Body of pancreas (tissue), 4 donors: ENCODE data around the gene DUSP3. TPM values are rescaled to one million over a fixed set of nuclear protein-coding genes. Genes with fewer than 3 reads are reported as not detected.

Source experiments
- ATAC-seq: fragments of 150-250 bp; one replicate; pipeline ENCODE4 v1.9.1; 2016
- DNase-seq, 4 donors: peaks; one replicate each; pipeline ENCODE4 v3.0.0-alpha.2; 2019
- H3K27ac ChIP-seq, 4 donors: fragments of 200-600 bp; sonication (generic); 1 replicate in 3 of 4; 2 replicates in 1 of 4; pipeline versions ENCODE4 v1.5.1 to v1.6.1; 2016 to 2019; ENCODE audit warnings: mild to moderate bottlenecking in 1 of 4, mixed read lengths in 1 of 4, moderate library complexity in 1 of 4
- H3K27me3 ChIP-seq, 2 donors: fragments of 200-600 bp; sonication (generic); one replicate each; pipeline ENCODE4 v1.6.0; 2016; ENCODE audit warnings: mild to moderate bottlenecking in 1 of 2
- H3K36me3 ChIP-seq, 2 donors: fragments of 200-600 bp; sonication (generic); replicated peaks in 1 of 2; 2 replicates each; pipeline ENCODE4 v1.5.1; 2016; ENCODE audit warnings: low read depth in 2 of 2; ENCODE audit not compliant: insufficient read depth in 1 of 2
- H3K4me1 ChIP-seq: fragments of 200-600 bp; sonication (generic); one replicate; pipeline ENCODE4 v1.6.0; 2016
- H3K4me3 ChIP-seq, 2 donors: fragments of 200-600 bp; sonication (generic); 1 replicate in 1 of 2; 2 replicates in 1 of 2; pipeline ENCODE4 v1.5.1; 2016 to 2019
- H3K9me3 ChIP-seq, 3 donors: fragments of 200-600 bp; sonication (generic); 1 replicate in 2 of 3; 2 replicates in 1 of 3; pipeline ENCODE4 v1.5.1; 2016
- POLR2A ChIP-seq, 3 donors: fragments of 450-650 bp; IDR thresholded peaks; one replicate each; pipeline ENCODE4 v1.6.1; 2016; ENCODE audit warnings: antibody characterized with exemption in 3 of 3, mild to moderate bottlenecking in 2 of 3
- WGBS, 2 donors: methylation state at CpG; one replicate each; pipeline ENCODE4 v1.1.5; 2017; 5-methylcytosine and 5-hydroxymethylcytosine counted together
- intact Hi-C: fragments of 100-400 bp; cut with DNase I; formaldehyde crosslinking; loops from one replicate; pipeline ENCODE4 v1.15.1; 2023
- total RNA-seq, 2 donors: library from RNA; depleted of rRNA; stranded (reverse); fragments of >200 nt; gene quantifications; one replicate each; pipeline ENCODE4 v1.1.0, GENCODE V29; 2016
- TF ChIP-seq, protein P1 (sequence below), 7 experiments: fragments of 450-650 bp in 4 of 7; fragments of 200-600 bp in 3 of 7; sonication (generic) in 3 of 7; IDR thresholded peaks; one replicate each; pipeline ENCODE4 v1.5.1; 2016 to 2019; ENCODE audit warnings: antibody characterized with exemption in 7 of 7

Gene DUSP3
- total RNA-seq, 2 donors from 2014 or later: 32.2 to 54.1 TPM

GRCh38 chr17:43772877-43773648 lies 5.7 kb downstream of the DUSP3 start:
- no peak for ATAC-seq
- H3K36me3 ChIP-seq: peaks cover 0 to 21% of the 10 kb centered on the region in 2 donors
- no peak overlapping the region for H3K4me3 ChIP-seq
- H3K9me3 ChIP-seq: no peaks in the 10 kb centered on the region
- 64 to 75% methylated on average over 10 of the region's 10 CpGs for WGBS, 2 donors
- no peaks in the 10 kb centered on the region for H3K27me3 ChIP-seq
- intact Hi-C loops: no loop called here
- TF ChIP-seq, protein P1, sequence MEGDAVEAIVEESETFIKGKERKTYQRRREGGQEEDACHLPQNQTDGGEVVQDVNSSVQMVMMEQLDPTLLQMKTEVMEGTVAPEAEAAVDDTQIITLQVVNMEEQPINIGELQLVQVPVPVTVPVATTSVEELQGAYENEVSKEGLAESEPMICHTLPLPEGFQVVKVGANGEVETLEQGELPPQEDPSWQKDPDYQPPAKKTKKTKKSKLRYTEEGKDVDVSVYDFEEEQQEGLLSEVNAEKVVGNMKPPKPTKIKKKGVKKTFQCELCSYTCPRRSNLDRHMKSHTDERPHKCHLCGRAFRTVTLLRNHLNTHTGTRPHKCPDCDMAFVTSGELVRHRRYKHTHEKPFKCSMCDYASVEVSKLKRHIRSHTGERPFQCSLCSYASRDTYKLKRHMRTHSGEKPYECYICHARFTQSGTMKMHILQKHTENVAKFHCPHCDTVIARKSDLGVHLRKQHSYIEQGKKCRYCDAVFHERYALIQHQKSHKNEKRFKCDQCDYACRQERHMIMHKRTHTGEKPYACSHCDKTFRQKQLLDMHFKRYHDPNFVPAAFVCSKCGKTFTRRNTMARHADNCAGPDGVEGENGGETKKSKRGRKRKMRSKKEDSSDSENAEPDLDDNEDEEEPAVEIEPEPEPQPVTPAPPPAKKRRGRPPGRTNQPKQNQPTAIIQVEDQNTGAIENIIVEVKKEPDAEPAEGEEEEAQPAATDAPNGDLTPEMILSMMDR (IDR thresholded peaks at IDR 0.05): no peak
- TF ChIP-seq POLR2A (IDR thresholded peaks at IDR 0.05): no peak
- H3K4me1 ChIP-seq: peaks cover 38% of the 10 kb centered on the region
- DNase-seq: peak in 1 of 4 donors; percentile 71
- H3K27ac ChIP-seq: peak overlapping the region in 3 of 4 donors; percentile 15 to 42 (median 31)

GRCh38 chr17:43771463-43771862 lies 7.3 kb downstream of the DUSP3 start:
- intact Hi-C loops: no loop called here
- DNase-seq: no peak
- H3K27ac ChIP-seq: no peak overlapping the region
- no peaks in the 10 kb centered on the region for H3K27me3 ChIP-seq
- H3K9me3 ChIP-seq: no peaks in the 10 kb centered on the region
- WGBS, 2 donors: 87 to 89% methylated on average over 9 of the region's 9 CpGs
- ATAC-seq: no peak
- H3K36me3 ChIP-seq: peaks cover 0 to 21% of the 10 kb centered on the region in 2 donors
- H3K4me1 ChIP-seq: peaks cover 22% of the 10 kb centered on the region
- no peak overlapping the region for H3K4me3 ChIP-seq
- TF ChIP-seq POLR2A (IDR thresholded peaks at IDR 0.05): no peak
- TF ChIP-seq, protein P1 (IDR thresholded peaks at IDR 0.05): no peak

- TF ChIP-seq POLR2A (IDR thresholded peaks at IDR 0.05): no peak
- TF ChIP-seq, protein P1 (IDR thresholded peaks at IDR 0.05): no peak
- peaks cover 0 to 21% of the 10 kb centered on the region in 2 donors for H3K36me3 ChIP-seq
- WGBS, 2 donors: 80 to 89% methylated on average over 2 of the region's 2 CpGs
Observed at GRCh38 chr17:43770957-43771356, 7.8 kb downstream of the DUSP3 start.

GRCh38 chr17:43769859-43770258 lies 8.9 kb downstream of the DUSP3 start:
- DNase-seq: no peak
- WGBS, 2 donors: 95 to 96% methylated on average over 11 of the region's 11 CpGs
- Histone ChIP-seq H3K27me3 (no peaks in the 10 kb centered on the region), H3K4me1 (peaks cover 19% of the 10 kb centered on the region), H3K4me3 (no peak overlapping the region), H3K27ac (no peak overlapping the region), H3K36me3 (peaks cover 0 to 21% of the 10 kb centered on the region in 2 donors), H3K9me3 (no peaks in the 10 kb centered on the region)
- TF ChIP-seq POLR2A (IDR thresholded peaks at IDR 0.05): no peak
- ATAC-seq: no peak
- intact Hi-C loops: no loop called here

More at GRCh38 chr17:43770957-43771356, 7.8 kb downstream of the DUSP3 start:
- H3K27ac ChIP-seq: no peak overlapping the region
- intact Hi-C loops: no loop called here
- H3K4me1 ChIP-seq: peaks cover 19% of the 10 kb centered on the region
- H3K27me3 ChIP-seq: no peaks in the 10 kb centered on the region
- DNase-seq (no peak), ATAC-seq (no peak)
- H3K9me3 ChIP-seq: no peaks in the 10 kb centered on the region
- no peak overlapping the region for H3K4me3 ChIP-seq

GRCh38 chr17:43769426-43769825 lies 9.4 kb downstream of the DUSP3 start:
- Histone ChIP-seq H3K27me3 (no peaks in the 10 kb centered on the region), H3K4me3 (no peak overlapping the region), H3K9me3 (no peaks in the 10 kb centered on the region), H3K27ac (no peak overlapping the region), H3K36me3 (peaks cover 0 to 21% of the 10 kb centered on the region in 2 donors), H3K4me1 (peaks cover 19% of the 10 kb centered on the region)
- WGBS, 2 donors: 89 to 95% methylated on average over 8 to 16 of the region's 16 CpGs
- ATAC-seq (no peak), DNase-seq (no peak)
- intact Hi-C loops: no loop called here
- TF ChIP-seq POLR2A (IDR thresholded peaks at IDR 0.05): no peak
- TF ChIP-seq, protein P1 (IDR thresholded peaks at IDR 0.05): no peak
